ENCODE data around the gene ZNF407.

DNA sequence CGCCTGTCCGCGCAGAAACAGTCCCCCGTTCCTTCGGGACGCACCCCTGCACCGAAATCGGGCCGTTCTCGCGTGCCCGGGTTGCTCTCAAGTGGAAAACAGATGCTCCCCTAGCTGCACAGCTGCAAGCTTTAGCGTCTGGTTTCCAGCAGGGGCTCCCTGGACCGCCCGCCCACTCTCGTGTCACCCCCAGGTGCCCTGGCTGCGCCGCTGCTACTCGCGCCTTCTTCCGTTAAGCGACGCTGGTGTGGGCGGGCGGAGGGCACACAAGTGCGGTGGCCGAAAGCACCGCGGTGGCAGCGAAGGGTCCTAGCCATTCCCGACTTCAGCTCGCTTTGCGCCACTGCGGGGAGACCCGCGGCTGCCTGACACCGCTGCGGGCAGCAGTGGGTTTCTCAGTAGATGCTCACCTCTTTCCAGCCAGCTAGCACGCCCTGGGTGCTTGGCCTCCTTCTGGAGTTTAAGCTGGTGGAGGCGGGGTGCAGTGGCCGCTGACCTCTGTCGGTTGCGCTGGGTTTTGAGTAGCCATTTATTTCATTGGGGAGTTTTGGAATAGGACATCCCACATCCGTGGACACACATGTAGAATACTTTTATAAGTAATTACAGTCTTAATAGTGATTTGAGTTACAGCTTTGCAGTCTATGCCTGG lies 806 bp downstream of the ZNF407 start:
- TF ChIP-seq, protein P1, sequence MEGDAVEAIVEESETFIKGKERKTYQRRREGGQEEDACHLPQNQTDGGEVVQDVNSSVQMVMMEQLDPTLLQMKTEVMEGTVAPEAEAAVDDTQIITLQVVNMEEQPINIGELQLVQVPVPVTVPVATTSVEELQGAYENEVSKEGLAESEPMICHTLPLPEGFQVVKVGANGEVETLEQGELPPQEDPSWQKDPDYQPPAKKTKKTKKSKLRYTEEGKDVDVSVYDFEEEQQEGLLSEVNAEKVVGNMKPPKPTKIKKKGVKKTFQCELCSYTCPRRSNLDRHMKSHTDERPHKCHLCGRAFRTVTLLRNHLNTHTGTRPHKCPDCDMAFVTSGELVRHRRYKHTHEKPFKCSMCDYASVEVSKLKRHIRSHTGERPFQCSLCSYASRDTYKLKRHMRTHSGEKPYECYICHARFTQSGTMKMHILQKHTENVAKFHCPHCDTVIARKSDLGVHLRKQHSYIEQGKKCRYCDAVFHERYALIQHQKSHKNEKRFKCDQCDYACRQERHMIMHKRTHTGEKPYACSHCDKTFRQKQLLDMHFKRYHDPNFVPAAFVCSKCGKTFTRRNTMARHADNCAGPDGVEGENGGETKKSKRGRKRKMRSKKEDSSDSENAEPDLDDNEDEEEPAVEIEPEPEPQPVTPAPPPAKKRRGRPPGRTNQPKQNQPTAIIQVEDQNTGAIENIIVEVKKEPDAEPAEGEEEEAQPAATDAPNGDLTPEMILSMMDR (IDR thresholded peaks at IDR 0.05) = peak in 1 of 6 experiments; percentile 8
- peak in 1 of 2 donors; percentile 27 for TF ChIP-seq POLR2A (IDR thresholded peaks at IDR 0.05)

All from adrenal gland (tissue), 5 donors.